Measurements from ENCODE around the gene LIN54. TPM values are rescaled to one million over a fixed set of nuclear protein-coding genes. Genes with fewer than 3 reads are reported as not detected.
"Not testable (repeated sequence)": the region's sequence is repeated elsewhere in the genome, so short reads cannot be mapped to it uniquely, and the experiment has no call there.

LIN54 gene
- total RNA-seq, 3 donors from 2014 or later, result 15.6 to 16.7 (median 15.8) TPM

DNA sequence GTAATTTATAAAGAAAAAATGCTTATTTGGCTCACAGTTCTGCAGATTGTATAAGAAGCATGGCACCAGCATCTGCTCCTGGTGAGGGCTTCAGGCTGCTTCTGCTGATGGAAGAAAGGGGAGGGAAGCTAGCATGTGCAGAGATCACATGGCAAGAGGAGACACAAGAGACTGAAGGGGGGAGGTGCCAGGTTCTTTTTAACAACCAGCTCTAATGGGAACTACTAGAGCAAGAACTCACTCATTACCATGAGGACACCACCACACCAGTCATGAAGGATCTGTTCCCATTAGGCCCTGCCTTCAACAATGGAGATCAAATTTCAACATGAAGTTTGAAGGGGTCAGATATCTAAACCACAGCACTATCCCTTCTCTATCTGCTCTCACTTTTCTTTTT lies 14.9 kb upstream of the LIN54 start:
- DNase-seq (no peak), ATAC-seq (no peak)
- intact Hi-C loops (cut with DNase I, micrococcal nuclease), result no loop called here
- no peak for TF ChIP-seq CTCF (IDR thresholded peaks at IDR 0.05)
- Histone ChIP-seq H3K9me3 (peaks cover 11% of the 10 kb centered on the region), H3K36me3 (ENCODE audit: low read depth) (no peaks in the 10 kb centered on the region), H3K4me3 (no peak overlapping the region), H3K4me1 (ENCODE audit: low read depth) (no peaks in the 10 kb centered on the region)

DNA sequence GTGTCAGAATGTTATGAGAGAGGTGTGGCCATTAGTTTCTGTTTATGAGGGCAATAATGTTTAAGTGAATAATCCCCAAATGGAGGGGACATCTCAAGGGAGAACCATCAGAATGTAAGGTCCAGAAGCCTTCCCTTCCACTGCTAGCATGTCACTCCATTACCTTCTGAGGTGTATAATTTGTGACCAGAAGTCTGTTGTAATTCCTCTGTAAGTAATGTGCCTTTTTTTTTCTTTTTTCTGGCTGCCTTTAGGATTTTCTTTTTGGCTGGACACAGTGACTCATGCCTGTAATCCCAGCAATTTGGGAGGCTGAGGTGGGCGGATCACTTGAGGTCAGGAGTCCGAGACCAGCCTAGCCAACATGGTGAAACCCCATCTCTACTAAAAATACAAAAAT lies 13.6 kb upstream of the LIN54 start:
- TF ChIP-seq CTCF (IDR thresholded peaks at IDR 0.05), result no peak
- H3K36me3 ChIP-seq (ENCODE audit: low read depth), result no peaks in the 10 kb centered on the region
- H3K4me3 ChIP-seq, result no peak overlapping the region
- DNase-seq (no peak), ATAC-seq (no peak)
- intact Hi-C loops (cut with DNase I, micrococcal nuclease), result no loop called here
- H3K9me3 ChIP-seq, result peaks cover 11% of the 10 kb centered on the region
- no peaks in the 10 kb centered on the region for H3K4me1 ChIP-seq (ENCODE audit: low read depth)

- DNase-seq; H3K4me3 ChIP-seq; ATAC-seq; H3K4me1 ChIP-seq (ENCODE audit: low read depth); H3K36me3 ChIP-seq (ENCODE audit: low read depth); intact Hi-C loops (cut with DNase I, micrococcal nuclease): not testable (repeated sequence)
- H3K9me3 ChIP-seq, result peaks cover 11% of the 10 kb centered on the region
Measured at GRCh38 chr4:83023599-83023998, 13.0 kb upstream of the LIN54 start.

DNA sequence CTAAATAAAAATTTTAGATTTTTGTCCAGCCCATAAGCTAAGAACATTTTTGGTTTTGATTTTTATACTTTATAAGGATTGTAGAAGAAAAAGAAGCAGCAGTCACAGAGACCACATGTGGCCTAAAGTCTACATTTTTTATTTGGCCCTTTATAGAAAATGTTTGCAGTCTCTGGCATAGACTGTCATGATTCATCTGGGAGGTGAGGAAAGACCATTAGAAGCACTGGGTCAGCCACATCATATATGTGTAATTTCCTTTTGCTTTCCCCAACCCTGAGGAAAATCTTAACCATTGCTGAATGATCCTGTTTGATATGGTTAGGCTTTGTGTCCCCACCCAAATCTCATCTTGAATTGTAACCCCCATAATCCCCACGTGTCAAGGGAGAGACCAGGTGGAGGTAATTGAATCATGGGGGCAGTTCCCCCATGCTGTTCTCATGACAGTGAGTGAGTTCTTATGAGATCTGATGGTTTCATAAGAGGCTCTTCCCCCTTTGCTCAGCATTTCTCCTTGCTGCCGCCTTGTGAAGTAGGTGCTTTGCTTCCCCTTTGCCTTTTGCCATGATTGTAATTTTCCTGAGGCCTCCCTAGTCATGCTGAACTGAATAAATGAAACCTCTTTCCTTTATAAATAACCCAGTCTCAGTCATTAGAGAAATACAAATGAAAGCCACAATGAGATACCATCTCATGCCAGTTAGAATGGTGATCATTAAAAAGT lies 12.3 kb upstream of the LIN54 start:
- no peak for DNase-seq
- H3K36me3 ChIP-seq (ENCODE audit: low read depth), result no peaks in the 10 kb centered on the region
- no peak for TF ChIP-seq CTCF (IDR thresholded peaks at IDR 0.05)
- intact Hi-C loops (cut with DNase I, micrococcal nuclease), result no loop called here
- peaks cover 11% of the 10 kb centered on the region for H3K9me3 ChIP-seq
- ATAC-seq, result no peak
- H3K4me1 ChIP-seq (ENCODE audit: low read depth), result no peaks in the 10 kb centered on the region
- H3K4me3 ChIP-seq, result no peak overlapping the region

DNA sequence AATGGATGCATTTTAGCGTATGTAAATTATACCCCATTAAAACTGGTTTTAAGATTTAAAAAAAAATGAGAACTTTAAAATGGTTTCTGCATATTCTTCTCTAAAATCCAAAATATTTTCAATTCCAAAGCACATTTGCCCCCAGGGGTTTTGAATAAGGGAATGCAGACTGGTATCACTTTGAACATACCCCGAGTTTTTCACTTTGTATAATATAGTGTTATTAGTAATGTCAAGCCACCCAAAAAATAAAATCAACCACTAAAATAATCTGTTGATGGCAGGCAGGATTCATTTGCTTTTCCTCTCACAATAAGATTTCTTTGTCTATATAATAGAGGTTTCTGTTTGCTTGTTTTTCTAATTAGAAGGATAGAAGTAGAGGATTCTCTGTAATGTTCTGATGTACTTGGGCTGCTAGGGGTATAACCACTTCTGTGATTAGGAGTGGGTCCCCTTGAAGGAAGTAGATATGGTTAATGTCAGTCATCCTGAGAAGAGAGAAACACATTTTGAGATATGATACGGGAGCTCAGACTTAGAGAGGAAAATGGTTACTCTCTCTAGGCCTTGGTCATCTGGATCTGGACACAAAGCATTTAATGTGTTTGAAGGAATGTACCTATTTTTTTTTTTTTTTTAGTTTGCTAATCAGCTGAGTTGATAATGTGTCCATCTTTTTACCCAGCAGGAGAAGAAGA lies 9.3 kb upstream of the LIN54 start:
- H3K36me3 ChIP-seq (ENCODE audit: low read depth), result no peaks in the 10 kb centered on the region
- TF ChIP-seq CTCF (IDR thresholded peaks at IDR 0.05), result no peak
- peaks cover 6% of the 10 kb centered on the region for H3K9me3 ChIP-seq
- H3K4me1 ChIP-seq (ENCODE audit: low read depth), result no peaks in the 10 kb centered on the region
- intact Hi-C loops (cut with DNase I, micrococcal nuclease), result no loop called here
- ATAC-seq (no peak), DNase-seq (no peak)
- no peak overlapping the region for H3K4me3 ChIP-seq

DNA sequence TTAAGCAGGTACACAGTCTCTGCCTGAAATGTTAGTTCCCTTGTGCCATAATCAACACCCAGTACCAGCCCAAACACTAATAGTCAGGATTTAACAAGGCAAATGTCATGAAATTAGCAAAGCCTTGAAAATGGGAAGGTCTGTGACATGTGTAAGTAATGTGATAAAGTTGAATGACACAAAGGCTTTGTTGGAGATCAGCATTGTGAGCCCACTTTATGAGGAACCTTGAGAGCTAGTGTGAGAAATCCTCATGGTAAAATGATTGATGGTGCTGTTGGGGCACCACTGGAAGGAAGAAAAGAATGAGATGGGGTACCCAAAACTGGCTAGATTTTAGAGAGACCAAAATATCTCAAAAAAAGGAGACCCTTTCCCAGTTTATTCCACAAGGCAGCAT lies 3.3 kb upstream of the LIN54 start:
- intact Hi-C loops (cut with DNase I, micrococcal nuclease), result loop anchor here in 1 of 2 donors (5.0 kb wide), 1 partner anchor 112 kb away; the partner anchor contains the start of gene THAP9
- no peak overlapping the region for H3K4me3 ChIP-seq
- TF ChIP-seq CTCF (IDR thresholded peaks at IDR 0.05), result no peak
- DNase-seq (no peak), ATAC-seq (no peak)
- peaks cover 22% of the 10 kb centered on the region for H3K4me1 ChIP-seq (ENCODE audit: low read depth)
- H3K36me3 ChIP-seq (ENCODE audit: low read depth), result no peaks in the 10 kb centered on the region
- no peaks in the 10 kb centered on the region for H3K9me3 ChIP-seq

Data from mucosa of descending colon (tissue), 3 donors.